Body of pancreas (tissue), 4 donors: Measurements from ENCODE around the gene KCTD19. TPM values are rescaled to one million over a fixed set of nuclear protein-coding genes. Genes with fewer than 3 reads are reported as not detected.

ENCODE experiments used
- ATAC-seq: fragments of 150-250 bp; one replicate; pipeline ENCODE4 v1.9.1; 2016
- DNase-seq, 4 donors: peaks; one replicate each; pipeline ENCODE4 v3.0.0-alpha.2; 2019
- H3K27ac ChIP-seq, 4 donors: fragments of 200-600 bp; sonication (generic); 1 replicate in 3 of 4; 2 replicates in 1 of 4; pipeline versions ENCODE4 v1.5.1 to v1.6.1; 2016 to 2019; ENCODE audit warnings: mild to moderate bottlenecking in 1 of 4, mixed read lengths in 1 of 4, moderate library complexity in 1 of 4
- H3K27me3 ChIP-seq, 2 donors: fragments of 200-600 bp; sonication (generic); one replicate each; pipeline ENCODE4 v1.6.0; 2016; ENCODE audit warnings: mild to moderate bottlenecking in 1 of 2
- H3K36me3 ChIP-seq, 2 donors: fragments of 200-600 bp; sonication (generic); replicated peaks in 1 of 2; 2 replicates each; pipeline ENCODE4 v1.5.1; 2016; ENCODE audit warnings: low read depth in 2 of 2; ENCODE audit not compliant: insufficient read depth in 1 of 2
- H3K4me1 ChIP-seq: fragments of 200-600 bp; sonication (generic); one replicate; pipeline ENCODE4 v1.6.0; 2016
- H3K4me3 ChIP-seq, 2 donors: fragments of 200-600 bp; sonication (generic); 1 replicate in 1 of 2; 2 replicates in 1 of 2; pipeline ENCODE4 v1.5.1; 2016 to 2019
- H3K9me3 ChIP-seq, 3 donors: fragments of 200-600 bp; sonication (generic); 1 replicate in 2 of 3; 2 replicates in 1 of 3; pipeline ENCODE4 v1.5.1; 2016
- CTCF ChIP-seq, 7 experiments: fragments of 450-650 bp in 4 of 7; fragments of 200-600 bp in 3 of 7; sonication (generic) in 3 of 7; IDR thresholded peaks; one replicate each; pipeline ENCODE4 v1.5.1; 2016 to 2019; ENCODE audit warnings: antibody characterized with exemption in 7 of 7
- POLR2A ChIP-seq, 3 donors: fragments of 450-650 bp; IDR thresholded peaks; one replicate each; pipeline ENCODE4 v1.6.1; 2016; ENCODE audit warnings: antibody characterized with exemption in 3 of 3, mild to moderate bottlenecking in 2 of 3
- WGBS, 2 donors: methylation state at CpG; one replicate each; pipeline ENCODE4 v1.1.5; 2017; 5-methylcytosine and 5-hydroxymethylcytosine counted together
- intact Hi-C: fragments of 100-400 bp; cut with DNase I; formaldehyde crosslinking; loops from one replicate; pipeline ENCODE4 v1.15.1; 2023
- total RNA-seq, 2 donors: library from RNA; depleted of rRNA; stranded (reverse); fragments of >200 nt; gene quantifications; one replicate each; pipeline ENCODE4 v1.1.0, GENCODE V29; 2016

Gene KCTD19
- total RNA-seq, 2 donors from 2014 or later = under 0.01 TPM; not detected in 1

- TF ChIP-seq CTCF (IDR thresholded peaks at IDR 0.05) = no peak
- TF ChIP-seq POLR2A (IDR thresholded peaks at IDR 0.05) = no peak
- intact Hi-C loops = no loop called here
- H3K27ac ChIP-seq = no peak overlapping the region
- H3K27me3 ChIP-seq = peaks cover 0 to 2% of the 10 kb centered on the region in 2 donors
- 88 to 93% methylated on average over 15 to 18 of the region's 18 CpGs for WGBS, 2 donors
- H3K9me3 ChIP-seq = no peaks in the 10 kb centered on the region
- DNase-seq (no peak), ATAC-seq (no peak)
- no peaks in the 10 kb centered on the region for H3K4me1 ChIP-seq
- H3K4me3 ChIP-seq = no peak overlapping the region
- no peaks in the 10 kb centered on the region for H3K36me3 ChIP-seq
Observed at GRCh38 chr16:67254801-67255552, 71.6 kb downstream of the KCTD19 start.

- Histone ChIP-seq H3K27ac (no peak overlapping the region), H3K4me3 (no peak overlapping the region), H3K27me3 (peaks cover 0 to 18% of the 10 kb centered on the region in 2 donors), H3K9me3 (no peaks in the 10 kb centered on the region), H3K4me1 (peaks cover 17% of the 10 kb centered on the region), H3K36me3 (no peaks in the 10 kb centered on the region)
- intact Hi-C loops = no loop called here
- WGBS, 2 donors = 74 to 96% methylated on average over 2 to 4 of the region's 4 CpGs
- ATAC-seq (no peak), DNase-seq (no peak)
- TF ChIP-seq CTCF (IDR thresholded peaks at IDR 0.05) = no peak
- TF ChIP-seq POLR2A (IDR thresholded peaks at IDR 0.05) = no peak
Observed at GRCh38 chr16:67252609-67253497, 73.7 kb downstream of the KCTD19 start.

DNA sequence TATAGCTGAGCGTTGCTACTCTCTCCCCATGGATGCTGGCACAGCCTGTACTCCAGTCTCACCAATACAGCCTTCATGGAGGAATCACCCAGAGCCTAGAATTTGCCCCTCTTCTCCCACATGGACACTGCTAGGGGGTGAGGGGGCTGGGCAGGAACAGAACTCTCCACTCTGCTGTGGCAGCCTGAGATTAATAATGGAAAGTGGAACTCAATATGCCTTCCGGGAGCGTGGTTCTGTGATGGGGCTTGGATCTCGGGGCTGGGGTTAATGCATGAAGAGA, 76.6 kb downstream of the KCTD19 start:
- TF ChIP-seq CTCF (IDR thresholded peaks at IDR 0.05) (no peak), POLR2A (IDR thresholded peaks at IDR 0.05) (no peak)
- H3K36me3 ChIP-seq = no peaks in the 10 kb centered on the region
- ATAC-seq (no peak), DNase-seq (no peak)
- intact Hi-C loops = no loop called here
- H3K27me3 ChIP-seq = peaks cover 0 to 18% of the 10 kb centered on the region in 2 donors
- 67 to 84% methylated on average over 4 of the region's 4 CpGs for WGBS, 2 donors
- no peak overlapping the region for H3K27ac ChIP-seq
- H3K4me1 ChIP-seq = peaks cover 33% of the 10 kb centered on the region
- no peaks in the 10 kb centered on the region for H3K9me3 ChIP-seq
- no peak overlapping the region for H3K4me3 ChIP-seq

- no peak for TF ChIP-seq CTCF (IDR thresholded peaks at IDR 0.05)
- no peak for TF ChIP-seq POLR2A (IDR thresholded peaks at IDR 0.05)
- no peak for ATAC-seq
- H3K36me3 ChIP-seq = no peaks in the 10 kb centered on the region
- intact Hi-C loops = no loop called here
- WGBS, 2 donors = 20 to 30% methylated on average over 16 to 22 of the region's 22 CpGs
- H3K4me3 ChIP-seq = no peak overlapping the region
- peaks cover 0 to 18% of the 10 kb centered on the region in 2 donors for H3K27me3 ChIP-seq
- DNase-seq = no peak
- H3K9me3 ChIP-seq = no peaks in the 10 kb centered on the region
- H3K4me1 ChIP-seq = peaks cover 38% of the 10 kb centered on the region
- H3K27ac ChIP-seq = no peak overlapping the region
Observed at GRCh38 chr16:67249178-67250044, 77.1 kb downstream of the KCTD19 start.
